ENCODE data around the gene CXorf58. TPM values are rescaled to one million over a fixed set of nuclear protein-coding genes. Genes with fewer than 3 reads are reported as not detected.
A peak's percentile ranks its signal among the peaks of the same experiment; 100 is the strongest.

CXorf58 gene
- total and polyA plus RNA-seq, 2 of the 13 experiments (the other 11 are each of a cell fraction or from before 2014, with no cell fraction given), result not detected

DNA sequence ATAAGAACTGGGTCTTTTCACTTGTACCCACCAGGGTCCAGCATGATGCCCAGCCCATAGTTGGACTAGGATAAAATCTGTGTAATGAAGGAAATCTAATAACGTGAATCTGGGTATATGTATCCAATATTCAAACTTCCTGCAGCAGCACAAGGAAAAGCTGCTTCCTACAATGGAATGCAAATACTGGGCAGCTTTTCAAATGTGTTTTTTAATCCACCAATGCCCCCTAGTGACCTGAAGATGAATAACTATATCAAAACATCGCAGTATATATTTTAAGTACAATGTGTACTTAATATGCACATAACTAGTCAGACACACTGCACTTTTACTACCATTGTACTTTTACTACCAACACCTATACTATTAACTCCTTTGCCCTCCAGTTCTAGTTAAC, 5.4 kb upstream of the CXorf58 start (continued):
- TF ChIP-seq, protein P1, sequence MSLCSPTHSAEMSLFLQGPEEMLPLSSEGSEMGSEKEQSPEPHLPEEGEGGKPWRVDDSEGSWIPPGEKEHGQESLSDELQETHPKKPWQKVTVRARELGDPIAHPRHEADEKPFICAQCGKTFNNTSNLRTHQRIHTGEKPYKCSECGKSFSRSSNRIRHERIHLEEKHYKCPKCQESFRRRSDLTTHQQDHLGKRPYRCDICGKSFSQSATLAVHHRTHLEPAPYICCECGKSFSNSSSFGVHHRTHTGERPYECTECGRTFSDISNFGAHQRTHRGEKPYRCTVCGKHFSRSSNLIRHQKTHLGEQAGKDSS (CRISPR knock-in tag; IDR thresholded peaks at IDR 0.05; ENCODE audit: borderline replicate concordance, low read depth), result no peak
- peak; percentile 85 for TF ChIP-seq STAG1 (CRISPR knock-in tag; IDR thresholded peaks at IDR 0.05)
- 0 out of 2 replicates have a peak, but pooled peaks have one; percentile 30 for TF ChIP-seq RAD21 (CRISPR knock-in tag; IDR thresholded peaks at IDR 0.05)
- no peak for TF ChIP-seq ZSCAN22 (CRISPR knock-in tag; IDR thresholded peaks at IDR 0.05)
- TF ChIP-seq ATF7 (IDR thresholded peaks at IDR 0.05), result no peak
- no peak for TF ChIP-seq ATF7 (CRISPR knock-in tag; IDR thresholded peaks at IDR 0.05)
- no peak for TF ChIP-seq ZFY (CRISPR knock-in tag; IDR thresholded peaks at IDR 0.05)
- TF ChIP-seq, protein P2, sequence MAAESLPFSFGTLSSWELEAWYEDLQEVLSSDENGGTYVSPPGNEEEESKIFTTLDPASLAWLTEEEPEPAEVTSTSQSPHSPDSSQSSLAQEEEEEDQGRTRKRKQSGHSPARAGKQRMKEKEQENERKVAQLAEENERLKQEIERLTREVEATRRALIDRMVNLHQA (CRISPR knock-in tag; IDR thresholded peaks at IDR 0.05), result no peak
- TF ChIP-seq, protein P3, sequence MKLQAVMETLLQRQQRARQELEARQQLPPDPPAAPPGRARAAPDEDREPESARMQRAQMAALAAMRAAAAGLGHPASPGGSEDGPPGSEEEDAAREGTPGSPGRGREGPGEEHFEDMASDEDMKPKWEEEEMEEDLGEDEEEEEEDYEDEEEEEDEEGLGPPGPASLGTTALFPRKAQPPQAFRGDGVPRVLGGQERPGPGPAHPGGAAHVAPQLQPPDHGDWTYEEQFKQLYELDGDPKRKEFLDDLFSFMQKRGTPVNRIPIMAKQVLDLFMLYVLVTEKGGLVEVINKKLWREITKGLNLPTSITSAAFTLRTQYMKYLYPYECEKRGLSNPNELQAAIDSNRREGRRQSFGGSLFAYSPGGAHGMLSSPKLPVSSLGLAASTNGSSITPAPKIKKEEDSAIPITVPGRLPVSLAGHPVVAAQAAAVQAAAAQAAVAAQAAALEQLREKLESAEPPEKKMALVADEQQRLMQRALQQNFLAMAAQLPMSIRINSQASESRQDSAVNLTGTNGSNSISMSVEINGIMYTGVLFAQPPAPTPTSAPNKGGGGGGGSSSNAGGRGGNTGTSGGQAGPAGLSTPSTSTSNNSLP (IDR thresholded peaks at IDR 0.05; ENCODE audit: low read depth, low read length), result peak; percentile 78; the same call in 1 of the 2 replicates
- TF ChIP-seq BRD4 (CRISPR knock-in tag; IDR thresholded peaks at IDR 0.05), result no peak
- TF ChIP-seq NFATC3 (CRISPR knock-in tag; IDR thresholded peaks at IDR 0.05), result no peak
- no peak for TF ChIP-seq MAFK (conservative IDR thresholded peaks at IDR 0.05 in 1 of 2, IDR thresholded peaks at IDR 0.05 in 1 of 2; ENCODE audit: low read length in 2 of 2)
- no peak for TF ChIP-seq ZNF367 (CRISPR knock-in tag; IDR thresholded peaks at IDR 0.05; ENCODE audit: borderline replicate concordance)
- TF ChIP-seq IRX3 (CRISPR knock-in tag; IDR thresholded peaks at IDR 0.05; ENCODE audit: borderline replicate concordance, low read depth), result no peak
- peak; percentile 58 for TF ChIP-seq SMC3 (IDR thresholded peaks at IDR 0.05; ENCODE audit: low read length)
